GM18861 (cell line): ENCODE results near the gene RNASE1.
"Not testable (repeated sequence)": the region's sequence is repeated elsewhere in the genome, so short reads cannot be mapped to it uniquely, and the experiment has no call there.

Experiments
- ATAC-seq: cut with Tn5 transposase; IDR thresholded peaks from one replicate; pipeline ENCODE4 v1.9.1; 2021; ENCODE audit not compliant: unreplicated experiment

RNASE1 gene

DNA sequence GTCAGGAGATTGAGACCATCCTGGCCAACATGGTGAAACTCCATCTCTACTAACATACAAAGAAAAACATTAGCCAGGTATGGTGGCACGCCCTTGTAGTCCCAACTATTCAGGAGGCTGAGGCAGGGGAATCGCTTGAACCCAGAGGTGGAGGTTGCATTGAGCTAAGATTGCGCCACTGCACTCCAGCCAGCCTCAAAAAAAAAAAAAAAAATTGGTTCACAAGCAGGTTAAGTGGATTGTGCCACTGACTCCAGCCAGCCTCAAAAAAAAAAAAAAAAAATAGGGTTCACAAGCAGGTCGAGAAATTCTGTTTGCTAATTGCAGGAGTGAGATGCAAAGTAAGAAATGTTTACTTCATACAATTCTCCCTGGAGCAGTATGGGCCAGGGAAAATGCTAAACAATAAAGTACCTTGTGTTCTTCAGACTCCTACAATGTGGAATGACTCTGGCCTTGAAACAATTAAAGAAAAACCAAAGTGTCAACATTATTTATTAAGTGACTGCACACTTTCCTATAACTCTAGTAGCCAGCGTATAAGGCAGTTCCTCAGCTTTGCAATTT lies 28.3 kb downstream of the RNASE1 start:
- ATAC-seq = no peak

- no peak for ATAC-seq
Measured at GRCh38 chr14:20772650-20773049, 30.0 kb downstream of the RNASE1 start.

DNA sequence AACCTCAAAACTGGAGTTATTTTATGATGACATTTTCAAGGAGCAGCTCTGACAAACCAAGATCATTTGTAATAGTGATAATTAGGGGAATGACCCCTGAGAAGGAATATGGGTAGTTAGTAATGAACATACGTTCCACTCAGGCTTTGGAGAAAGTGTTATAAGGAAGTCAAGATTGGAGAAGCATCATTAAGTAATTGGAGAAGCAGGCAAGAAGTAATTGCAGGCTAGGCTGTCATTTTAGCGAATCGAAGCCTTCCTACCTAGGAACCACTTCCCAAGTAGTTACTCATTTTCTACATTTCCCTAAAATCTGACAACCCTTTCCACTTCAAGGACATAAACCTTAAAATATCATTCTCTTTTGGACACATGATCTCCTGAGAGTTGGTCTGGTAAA lies 33.2 kb downstream of the RNASE1 start:
- no peak for ATAC-seq

DNA sequence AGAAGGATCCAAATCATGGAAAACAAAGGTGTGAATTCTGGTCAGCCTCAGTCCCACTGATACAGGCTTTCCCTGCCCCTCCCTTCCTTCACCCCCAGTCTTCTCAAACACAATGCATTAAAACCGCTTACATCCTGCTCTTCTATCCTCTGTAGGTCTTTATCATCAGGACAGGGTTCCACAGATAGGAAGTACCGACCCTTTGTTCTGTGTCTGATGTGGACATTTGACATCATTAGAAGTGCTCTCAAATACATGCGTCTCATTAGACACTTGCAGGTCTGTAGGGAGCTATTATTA lies 34.1 kb downstream of the RNASE1 start:
- no peak for ATAC-seq

GRCh38 chr14:20760950-20761349 lies 41.7 kb downstream of the RNASE1 start:
- ATAC-seq = no peak

- not testable (repeated sequence) for ATAC-seq
Measured at GRCh38 chr14:20759465-20759864, 43.2 kb downstream of the RNASE1 start.

- no peak for ATAC-seq
Measured at GRCh38 chr14:20757965-20758364, 44.7 kb downstream of the RNASE1 start.

DNA sequence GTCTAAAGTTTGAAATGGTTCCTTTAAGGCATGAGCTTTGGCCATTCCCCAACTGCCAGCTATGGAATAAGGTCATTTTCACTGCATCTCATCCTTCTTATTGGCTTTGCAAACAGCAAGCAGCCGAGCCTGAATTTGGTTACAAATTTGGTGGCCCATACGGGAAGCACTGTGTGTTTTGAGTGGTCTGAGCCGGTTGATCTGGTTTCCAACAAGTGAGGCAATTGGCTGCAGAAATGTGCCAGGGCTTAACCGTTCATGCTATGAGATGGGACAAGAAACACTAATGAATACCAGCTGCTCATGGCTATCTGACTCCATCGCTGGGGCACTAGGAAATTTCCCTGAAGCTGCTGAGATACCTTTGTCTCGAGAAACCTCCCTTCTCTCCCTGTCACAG lies 47.6 kb downstream of the RNASE1 start:
- ATAC-seq = no peak

- ATAC-seq = no peak
Measured at GRCh38 chr14:20754308-20754707, 48.3 kb downstream of the RNASE1 start.

DNA sequence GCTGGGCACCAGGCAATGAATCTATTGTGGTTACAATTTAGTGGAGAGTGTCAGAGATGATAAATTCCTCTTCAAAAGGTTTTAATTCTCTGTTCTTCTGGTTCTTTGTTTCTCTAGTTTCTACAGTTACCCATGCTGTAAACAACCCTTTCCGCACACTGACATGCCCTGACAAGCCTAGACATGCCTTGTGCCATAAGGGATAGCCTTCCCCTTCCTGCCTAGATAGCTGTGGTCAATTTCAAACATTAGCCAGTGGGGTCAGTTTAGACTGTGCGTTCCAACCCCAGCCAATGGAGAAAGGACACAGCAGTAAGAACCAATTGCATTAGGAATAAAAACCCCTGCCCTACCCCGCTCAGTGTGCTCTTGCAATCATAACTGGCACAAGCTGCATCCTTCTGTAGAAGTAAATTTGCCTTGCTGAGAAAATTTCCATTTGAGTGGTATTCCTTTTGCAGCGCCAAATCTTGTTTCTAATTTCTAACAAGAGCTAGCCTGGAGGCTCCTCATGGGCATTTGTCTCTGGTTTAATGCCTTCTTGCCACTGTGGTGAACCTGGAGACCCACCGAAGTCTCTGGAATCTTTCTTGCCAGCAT lies 50.6 kb downstream of the RNASE1 start:
- no peak for ATAC-seq
